ENCODE measurements around the gene NCEH1.

NCEH1 gene

GRCh38 chr3:172640751-172641150, 70.1 kb downstream of the NCEH1 start:
- no peak for DNase-seq

DNA sequence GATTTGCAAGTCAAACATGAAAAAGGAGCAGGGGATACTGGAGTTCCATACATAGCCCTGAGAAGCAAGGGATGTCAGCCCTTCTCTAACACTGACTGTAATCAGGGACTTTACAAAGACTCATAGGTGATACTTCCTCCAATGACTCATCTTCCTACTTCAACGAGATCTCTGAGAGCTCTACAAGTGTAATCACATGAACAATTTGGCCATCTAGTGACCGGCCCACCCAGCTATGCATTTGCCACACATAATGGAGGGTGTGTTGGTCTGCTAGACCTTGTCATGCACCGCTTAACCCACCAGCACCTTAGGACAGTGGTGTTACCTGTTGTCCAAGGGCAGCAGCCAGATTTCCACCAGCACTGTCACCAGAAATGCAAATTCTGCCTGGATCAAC, 75.3 kb downstream of the NCEH1 start:
- DNase-seq, result no peak

DNA sequence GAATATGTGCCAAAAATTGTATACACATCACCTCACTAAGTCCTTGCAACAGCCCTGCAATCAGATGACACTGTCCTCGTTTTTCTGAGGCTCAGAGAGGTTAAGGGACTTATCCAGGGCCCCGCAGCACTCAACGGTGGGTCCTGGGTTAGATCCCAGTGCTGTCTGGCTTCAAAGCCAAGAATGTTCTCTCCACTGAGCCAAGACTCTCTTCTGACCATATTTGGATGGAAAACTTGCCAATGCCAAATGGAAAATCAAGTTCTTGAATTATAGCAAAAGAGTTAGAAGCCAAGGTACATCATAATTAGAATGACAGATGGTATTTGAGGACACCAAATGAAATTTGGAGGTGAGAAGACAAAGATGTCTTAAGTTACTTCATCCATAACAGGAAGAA, 75.9 kb downstream of the NCEH1 start:
- DNase-seq, result no peak

- no peak for DNase-seq
Measured at GRCh38 chr3:172630316-172630715, 80.6 kb downstream of the NCEH1 start.

DNA sequence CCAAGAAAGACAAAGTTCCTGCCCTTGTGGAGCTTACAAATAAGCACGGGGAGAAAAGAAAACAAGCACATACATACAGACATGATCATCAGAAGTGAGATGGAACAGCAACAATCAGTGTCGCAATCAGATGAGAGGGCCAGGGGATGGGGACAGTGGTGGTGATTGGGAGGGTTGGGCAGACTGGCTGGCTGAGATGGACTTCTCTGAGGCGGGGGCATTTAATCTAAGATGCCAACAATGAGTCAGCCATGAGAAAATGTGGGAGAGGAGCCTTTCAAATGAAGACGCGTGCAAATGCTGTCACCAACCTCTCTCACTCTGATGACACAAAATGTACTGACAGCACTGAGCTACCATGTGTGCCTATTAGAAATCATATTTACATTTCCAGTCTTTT, 81.4 kb downstream of the NCEH1 start:
- no peak for DNase-seq

- DNase-seq, result no peak
Measured at GRCh38 chr3:172627057-172627809, 83.6 kb downstream of the NCEH1 start.

- DNase-seq, result no peak
Measured at GRCh38 chr3:172626021-172626640, 84.7 kb downstream of the NCEH1 start.

- DNase-seq, result no peak
Measured at GRCh38 chr3:172625404-172625803, 85.5 kb downstream of the NCEH1 start.

GRCh38 chr3:172624999-172625398, 85.9 kb downstream of the NCEH1 start:
- no peak for DNase-seq

GRCh38 chr3:172622916-172623700, 87.8 kb downstream of the NCEH1 start:
- peak; percentile 19 for DNase-seq

DNA sequence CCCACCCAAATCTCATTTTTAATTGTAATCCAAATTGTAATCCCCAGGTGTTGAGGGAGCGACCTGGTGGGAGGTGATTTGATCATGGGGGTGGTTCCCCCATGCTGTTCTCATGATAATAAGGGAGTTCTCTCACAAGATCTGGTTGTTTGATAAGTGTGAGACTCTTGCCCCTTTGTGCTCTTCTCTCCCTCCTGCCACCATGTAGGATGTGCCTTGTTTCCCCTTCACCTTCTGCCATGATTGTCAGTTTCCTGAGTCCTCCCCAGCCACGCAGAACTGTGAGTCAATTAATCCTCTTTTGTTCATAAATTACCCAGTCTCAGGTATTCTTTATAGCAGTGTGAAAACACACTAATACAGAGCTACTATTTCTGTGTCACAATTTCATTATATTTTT, 88.7 kb downstream of the NCEH1 start:
- no peak for DNase-seq

- no peak for DNase-seq
Measured at GRCh38 chr3:172617976-172618375, 92.9 kb downstream of the NCEH1 start.

GRCh38 chr3:172617013-172617706, 93.7 kb downstream of the NCEH1 start:
- DNase-seq, result no peak

DNA sequence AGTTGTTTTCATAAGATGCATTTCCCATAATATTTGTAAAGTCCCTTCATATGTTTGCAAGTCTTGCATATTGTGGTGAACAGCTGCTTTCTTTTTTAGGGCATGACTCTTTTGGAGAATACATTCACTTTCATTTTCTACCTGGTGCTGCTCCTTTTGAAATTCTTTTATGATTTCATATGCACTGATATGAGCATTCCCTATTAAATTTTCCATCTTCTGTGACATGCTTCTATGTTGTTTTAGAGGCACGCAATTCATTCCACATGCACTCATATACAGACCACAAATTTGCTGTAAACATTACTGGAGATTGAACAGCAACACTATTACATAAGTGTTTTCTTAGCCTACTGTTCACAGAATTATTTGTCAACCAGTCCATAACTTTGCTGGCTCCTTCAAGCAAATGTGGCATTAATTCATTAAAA, 94.8 kb downstream of the NCEH1 start:
- DNase-seq, result no peak

GRCh38 chr3:172615296-172615695, 95.6 kb downstream of the NCEH1 start:
- DNase-seq, result no peak

GRCh38 chr3:172614340-172615274, 96.3 kb downstream of the NCEH1 start:
- DNase-seq, result no peak

- DNase-seq, result no peak
Measured at GRCh38 chr3:172613845-172614244, 97.0 kb downstream of the NCEH1 start.

DNA sequence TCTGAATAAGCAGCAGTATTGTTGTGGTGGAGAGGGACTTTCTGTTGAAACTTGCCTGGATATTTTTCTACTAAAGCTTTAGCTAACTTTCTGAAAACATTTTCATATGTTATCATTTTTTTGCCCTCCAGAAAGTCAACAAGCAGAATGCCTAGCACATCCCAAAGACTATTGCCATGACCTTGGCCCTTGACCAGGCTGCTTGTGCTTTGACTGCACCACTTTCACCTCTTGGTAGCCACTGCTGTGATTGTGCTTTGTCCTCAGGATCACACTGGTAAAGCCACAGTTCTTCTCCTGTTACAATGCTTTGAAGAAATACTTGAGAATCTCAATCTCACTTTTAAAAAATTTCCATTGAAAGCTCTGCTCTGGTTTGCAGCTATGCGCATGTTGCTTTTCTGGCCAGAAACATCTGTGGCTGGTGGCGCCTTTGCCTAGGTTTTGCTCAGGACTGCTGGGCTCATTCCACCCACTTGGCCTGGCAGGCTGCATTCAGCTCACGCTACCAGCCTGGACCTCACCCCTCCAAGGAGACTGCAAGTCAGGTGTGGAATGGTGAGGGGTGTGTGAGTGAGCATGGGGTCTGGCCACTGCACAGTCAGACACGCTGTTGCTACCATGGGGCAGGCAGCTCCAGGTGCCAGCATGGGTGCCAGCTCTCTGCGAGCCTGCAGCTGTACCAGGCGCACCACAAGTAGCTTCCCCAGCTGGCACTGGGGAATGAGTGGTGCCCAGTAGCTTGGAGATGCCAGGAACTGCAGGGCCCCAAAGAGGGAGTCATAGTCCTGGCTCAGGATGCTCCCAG, 97.8 kb downstream of the NCEH1 start:
- DNase-seq, result no peak

- DNase-seq, result no peak
Measured at GRCh38 chr3:172609750-172610149, 101.1 kb downstream of the NCEH1 start.

DNA sequence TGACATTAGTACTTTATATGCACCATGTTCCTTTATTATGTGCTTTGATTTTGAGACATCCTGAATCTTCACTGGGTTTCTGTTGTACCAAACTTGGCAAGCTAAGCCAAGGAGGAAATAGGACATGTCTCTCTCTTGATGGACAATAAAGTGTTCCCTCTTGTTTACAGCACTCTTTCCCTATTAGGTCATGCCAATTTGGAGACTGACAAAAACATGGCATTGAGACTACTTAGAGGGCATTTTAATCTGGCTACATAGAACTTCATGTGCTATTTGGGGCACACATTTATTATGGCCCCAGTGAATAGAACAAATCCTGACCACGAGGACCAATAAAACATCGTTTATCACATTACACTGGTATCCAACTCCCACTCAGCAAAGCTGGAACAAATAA, 102.3 kb downstream of the NCEH1 start:
- no peak for DNase-seq
